K562 (cell line): ENCODE measurements around the gene C10orf90. TPM values are rescaled to one million over a fixed set of nuclear protein-coding genes. Genes with fewer than 3 reads are reported as not detected.

Experiments used
- ATAC-seq: fragments of 200-7000 bp; cut with Tn5 transposase; 3 replicates; pipeline ENCODE4 v1.9.1; 2020; ENCODE audit warnings: moderate library complexity
- BruUV-seq: library from RNA; stranded (reverse); fragments of 400-500 nt; replicated peaks from 2 replicates; lab custom pipeline; 2021; lab: Mats Ljungman, UMichigan
- CTCF ChIA-PET: fragments of 300-600 bp; formaldehyde crosslinking; extraction: SDS; loops from one replicate; lab custom pipeline; 2021; ENCODE audit warnings: low intra/inter-chr PET ratio; lab: Yijun Ruan, JAX
- POLR2A ChIA-PET: fragments of 300-600, 350-650 bp; sonication (Branson Sonifier 250); formaldehyde crosslinking; extraction: SDS; loops from one replicate; lab custom pipeline; 2021; ENCODE audit warnings: antibody characterized with exemption, inconsistent platforms; lab: Yijun Ruan, JAX
- DNase-seq, 4 experiments: peaks; one replicate each; pipeline versions ENCODE4 v3.0.0 to v3.0.0-alpha.2; 2011 to 2018; ENCODE audit warnings: low spot score in 3 of 4, mixed read lengths in 3 of 4; ENCODE audit errors: extremely low read depth in 1 of 4
- FAIRE-seq: peaks from 2 replicates; lab custom pipeline; 2011; peaks lifted over from hg19 to GRCh38; lab: Jason Lieb, UNC
- H2AFZ ChIP-seq: 2 replicates; pipeline ENCODE4 v1.6.0; 2011; ENCODE audit warnings: low read depth, low read length, control low read depth, inconsistent platforms
- H3K27ac ChIP-seq: fragments of 200-600 bp; 3 replicates; pipeline ENCODE4 v1.8.0; 2011; ENCODE audit warnings: low read depth, mild to moderate bottlenecking, control low read depth, inconsistent platforms, low read length, moderate library complexity, mixed read lengths; ENCODE audit errors: extremely low read depth
- H3K27me3 ChIP-seq, 2 experiments: fragments of 300-600 bp in 1 of 2; 2 replicates in 1 of 2; 3 replicates in 1 of 2; pipeline versions ENCODE4 v1.6.0 to v1.8.0; 2011; ENCODE audit warnings: inconsistent platforms in 2 of 2, low read length in 2 of 2, mild to moderate bottlenecking in 1 of 2, mixed read lengths in 1 of 2, moderate library complexity in 1 of 2; ENCODE audit not compliant: control insufficient read depth in 2 of 2, insufficient read depth in 2 of 2
- H3K36me3 ChIP-seq: fragments of 300-600 bp; 3 replicates; pipeline ENCODE4 v1.8.0; 2011; ENCODE audit warnings: mild to moderate bottlenecking, low read length, inconsistent platforms; ENCODE audit not compliant: control insufficient read depth, insufficient read depth
- H3K4me1 ChIP-seq, 2 experiments: fragments of 200-600 bp in 1 of 2; replicated peaks in 1 of 2; 2 replicates in 1 of 2; 3 replicates in 1 of 2; pipeline versions ENCODE4 v1.5.1 to v1.8.0; 2011; ENCODE audit warnings: inconsistent platforms in 2 of 2, low read length in 2 of 2, mild to moderate bottlenecking in 1 of 2, mixed read lengths in 1 of 2, moderate library complexity in 1 of 2; ENCODE audit not compliant: control insufficient read depth in 2 of 2, insufficient read depth in 2 of 2
- H3K4me2 ChIP-seq: 2 replicates; pipeline ENCODE4 v1.6.1; 2011; ENCODE audit warnings: low read length, control low read depth, inconsistent platforms, mixed read lengths; ENCODE audit not compliant: insufficient read depth
- H3K4me3 ChIP-seq: fragments of 200-600 bp; sonication (generic), shearing (Covaris generic); 2 replicates; pipeline ENCODE4 v1.5.1; 2016; ENCODE audit warnings: control low read depth, inconsistent platforms
- H3K79me2 ChIP-seq: fragments of 200-600 bp; 3 replicates; pipeline ENCODE4 v1.8.0; 2011; ENCODE audit warnings: low read length, inconsistent platforms; ENCODE audit not compliant: control insufficient read depth, insufficient read depth
- H3K9ac ChIP-seq, 2 experiments: 2 replicates each; pipeline versions ENCODE4 v1.6.0 to v1.6.1; 2011; ENCODE audit warnings: low read depth in 2 of 2, low read length in 2 of 2, control low read depth in 1 of 2, inconsistent platforms in 1 of 2, mild to moderate bottlenecking in 1 of 2, mixed read lengths in 1 of 2; ENCODE audit not compliant: insufficient read depth in 1 of 2
- H3K9me1 ChIP-seq: one replicate; pipeline ENCODE4 v1.6.0; 2011; ENCODE audit warnings: inconsistent platforms, mild to moderate bottlenecking, low read length, moderate library complexity; ENCODE audit not compliant: control insufficient read depth, insufficient read depth
- H3K9me3 ChIP-seq: replicated peaks from 2 replicates; pipeline ENCODE4 v1.5.1; 2011; ENCODE audit warnings: low read depth, low read length, inconsistent platforms; ENCODE audit not compliant: control insufficient read depth, insufficient read depth
- H4K20me1 ChIP-seq: replicated peaks from 2 replicates; pipeline ENCODE4 v1.6.1; 2011; ENCODE audit warnings: low read length, inconsistent platforms, mixed read lengths; ENCODE audit not compliant: control insufficient read depth, insufficient read depth
- ARNT ChIP-seq, 2 experiments: fragments of 450-650 bp; IDR thresholded peaks; 2 replicates each; pipeline ENCODE4 v1.6.1; 2016; ENCODE audit warnings: mild to moderate bottlenecking in 1 of 2
- MECOM ChIP-seq: fragments of 250-450 bp; sonication (Bioruptor Pico); IDR thresholded peaks from 2 replicates; pipeline ENCODE4 v1.8.0; 2022; ENCODE audit warnings: inconsistent platforms
- ZNF589 ChIP-seq: fragments of 200-800 bp; sonication (Bioruptor generic); IDR thresholded peaks from 2 replicates; pipeline ENCODE4 v1.6.1; 2016; ENCODE audit warnings: low read depth, missing genetic modification characterization, missing compliant biosample characterization
- WGBS: fragments of 100-300 bp; shearing (Covaris generic); methylation state at CpG from one replicate; pipeline ENCODE4 v1.1.6; 2016; ENCODE audit warnings: low coverage, mixed read lengths; ENCODE audit not compliant: insufficient coverage; ENCODE audit errors: missing lambda C conversion rate; 5-methylcytosine and 5-hydroxymethylcytosine counted together
- in situ Hi-C: fragments of 300-500 bp; cut with MboI; formaldehyde crosslinking; loops from 4 replicates; pipeline ENCODE4 v1.15.0; 2018; ENCODE audit warnings: inconsistent platforms, mixed read lengths
- intact Hi-C: fragments of 100-400 bp; cut with micrococcal nuclease; formaldehyde crosslinking; loops from 2 replicates; pipeline ENCODE4 v1.14.2; 2022
- polyA plus RNA-seq, 8 experiments: library from polyadenylated mRNA; depleted of rRNA in 4 of 8; stranded (reverse) in 5 of 8; unstranded in 3 of 8; fragments of >200 nt; fragmentation: Nextera tagmentation in 2 of 8; fragmentation: Illumina TruSeq in 1 of 8; extraction: Ambion mirVana in 2 of 8; extraction: Trizol in 1 of 8; gene quantifications; 2 replicates each; pipeline versions ENCODE4 v1.2.1 to v1.2.3, GENCODE V29; 2011 to 2014; ENCODE audit warnings: inconsistent platforms in 1 of 8, missing spikeins in 1 of 8
- total RNA-seq, 7 experiments: library from RNA; depleted of rRNA in 6 of 7; stranded (reverse); fragments of >200 nt in 6 of 7; fragmentation: Illumina TruSeq in 2 of 7; extraction: Trizol in 2 of 7; gene quantifications; 2 replicates each; pipeline versions ENCODE4 v1.2.1 to v1.2.3, GENCODE V29; 2011 to 2021; ENCODE audit warnings: low replicate concordance in 1 of 7
- TF ChIP-seq, protein P1 (sequence below): fragments of 250-450 bp; sonication (Bioruptor Pico); IDR thresholded peaks from 2 replicates; pipeline ENCODE4 v1.5.0; 2022; ENCODE audit warnings: mild to moderate bottlenecking

The C10orf90 gene
- total and polyA plus RNA-seq, 9 of the 15 experiments (the other 6 are each of a cell fraction or from before 2014, with no cell fraction given), result not detected

DNA sequence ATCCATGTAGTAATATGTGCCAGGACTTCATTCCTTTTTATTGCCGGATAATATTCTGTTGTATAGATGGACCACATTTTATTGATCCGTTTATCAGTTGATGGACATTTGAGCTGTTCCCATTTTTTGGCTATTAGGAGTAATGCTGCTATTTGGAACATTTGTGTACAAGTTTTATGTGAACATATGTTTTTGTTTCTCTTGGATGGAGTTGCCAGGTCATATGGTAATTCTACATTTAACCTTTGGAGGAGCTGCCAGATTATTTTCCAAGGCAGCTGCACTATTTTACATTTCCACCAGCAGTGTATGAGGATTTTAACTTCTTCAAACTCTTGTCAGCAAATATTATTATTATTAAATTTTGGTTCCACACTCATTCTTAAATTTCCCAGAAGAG is 59.2 kb downstream of the C10orf90 start:
- CTCF ChIA-PET, result no interaction called here
- H3K9me3 ChIP-seq, result no peaks in the 10 kb centered on the region
- H3K27ac ChIP-seq, result no peak overlapping the region
- no peak overlapping the region for H3K4me2 ChIP-seq
- no peak for ATAC-seq
- no peak overlapping the region for H3K9ac ChIP-seq
- H3K4me1 ChIP-seq, result no peaks in the 10 kb centered on the region
- H2AFZ ChIP-seq, result no peak overlapping the region
- H3K4me3 ChIP-seq, result no peak overlapping the region
- WGBS, result 5% methylated on average over 2 of the region's 2 CpGs
- FAIRE-seq, result no peak
- TF ChIP-seq, protein P1, sequence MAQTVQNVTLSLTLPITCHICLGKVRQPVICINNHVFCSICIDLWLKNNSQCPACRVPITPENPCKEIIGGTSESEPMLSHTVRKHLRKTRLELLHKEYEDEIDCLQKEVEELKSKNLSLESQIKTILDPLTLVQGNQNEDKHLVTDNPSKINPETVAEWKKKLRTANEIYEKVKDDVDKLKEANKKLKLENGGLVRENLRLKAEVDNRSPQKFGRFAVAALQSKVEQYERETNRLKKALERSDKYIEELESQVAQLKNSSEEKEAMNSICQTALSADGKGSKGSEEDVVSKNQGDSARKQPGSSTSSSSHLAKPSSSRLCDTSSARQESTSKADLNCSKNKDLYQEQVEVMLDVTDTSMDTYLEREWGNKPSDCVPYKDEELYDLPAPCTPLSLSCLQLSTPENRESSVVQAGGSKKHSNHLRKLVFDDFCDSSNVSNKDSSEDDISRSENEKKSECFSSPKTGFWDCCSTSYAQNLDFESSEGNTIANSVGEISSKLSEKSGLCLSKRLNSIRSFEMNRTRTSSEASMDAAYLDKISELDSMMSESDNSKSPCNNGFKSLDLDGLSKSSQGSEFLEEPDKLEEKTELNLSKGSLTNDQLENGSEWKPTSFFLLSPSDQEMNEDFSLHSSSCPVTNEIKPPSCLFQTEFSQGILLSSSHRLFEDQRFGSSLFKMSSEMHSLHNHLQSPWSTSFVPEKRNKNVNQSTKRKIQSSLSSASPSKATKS (CRISPR knock-in tag), result no peak
- no peak for TF ChIP-seq ARNT (IDR thresholded peaks at IDR 0.05)
- TF ChIP-seq ZNF589 (CRISPR knock-in tag), result no peak
- TF ChIP-seq MECOM (CRISPR knock-in tag), result no peak
- TF ChIP-seq, all 486 proteins: peak for 0
- no TSS peak for BruUV-seq
- H3K27me3 ChIP-seq, result no peaks in the 10 kb centered on the region
- H3K79me2 ChIP-seq, result no peaks in the 10 kb centered on the region
- in situ Hi-C loops, result no loop called here
- H3K9me1 ChIP-seq, result no peaks in the 10 kb centered on the region
- no peaks in the 10 kb centered on the region for H3K36me3 ChIP-seq
- intact Hi-C loops, result no loop called here
- POLR2A ChIA-PET, result interaction anchor here (0.6 kb wide), 1 partner anchor 51 kb away, joined by 3 read pairs; no protein-coding TSS in a partner anchor
- DNase-seq, result no peak
- H4K20me1 ChIP-seq, result no peaks in the 10 kb centered on the region
